HFF-Myc (cell line): ENCODE results near the gene KRT26.

ENCODE experiments used
- DNase-seq: peaks from one replicate; pipeline ENCODE4 v3.0.0-alpha.2; 2011; ENCODE audit warnings: low read depth; ENCODE audit errors: extremely low read depth
- H3K4me3 ChIP-seq: replicated peaks from 2 replicates; pipeline ENCODE4 v1.5.1; 2011; ENCODE audit warnings: low read depth, mild to moderate bottlenecking, control low read depth, low read length
- CTCF ChIP-seq: IDR thresholded peaks from 2 replicates; pipeline ENCODE4 v1.5.1; 2012; ENCODE audit warnings: mild to moderate bottlenecking, low read depth, low read length, control low read depth; ENCODE audit errors: missing control alignments

The KRT26 gene

DNA sequence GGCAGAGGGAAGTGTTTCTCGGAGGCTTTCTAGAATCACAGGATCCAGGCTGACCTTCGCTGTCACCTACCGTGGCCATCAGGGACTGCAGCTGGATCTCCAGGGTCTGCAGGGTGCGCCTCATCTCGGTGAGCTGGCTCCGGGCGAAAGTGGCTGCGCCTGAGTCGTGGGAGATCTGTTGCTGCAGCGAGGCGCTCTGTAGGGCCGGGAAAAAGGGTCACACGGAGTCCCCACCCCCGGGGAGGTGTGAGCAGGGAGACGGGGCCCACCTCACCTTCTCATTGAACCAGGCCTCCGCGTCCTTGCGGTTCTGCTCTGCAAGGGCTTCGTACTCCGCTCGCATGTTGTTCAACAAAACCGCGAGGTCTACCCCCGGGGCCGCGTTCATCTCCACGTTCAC lies 24.8 kb upstream of the KRT26 start:
- TF ChIP-seq CTCF = no peak
- no peak for DNase-seq
- H3K4me3 ChIP-seq = no peak overlapping the region

GRCh38 chr17:40795019-40795667 lies 23.1 kb upstream of the KRT26 start:
- no peak for TF ChIP-seq CTCF
- DNase-seq = no peak
- no peak overlapping the region for H3K4me3 ChIP-seq

DNA sequence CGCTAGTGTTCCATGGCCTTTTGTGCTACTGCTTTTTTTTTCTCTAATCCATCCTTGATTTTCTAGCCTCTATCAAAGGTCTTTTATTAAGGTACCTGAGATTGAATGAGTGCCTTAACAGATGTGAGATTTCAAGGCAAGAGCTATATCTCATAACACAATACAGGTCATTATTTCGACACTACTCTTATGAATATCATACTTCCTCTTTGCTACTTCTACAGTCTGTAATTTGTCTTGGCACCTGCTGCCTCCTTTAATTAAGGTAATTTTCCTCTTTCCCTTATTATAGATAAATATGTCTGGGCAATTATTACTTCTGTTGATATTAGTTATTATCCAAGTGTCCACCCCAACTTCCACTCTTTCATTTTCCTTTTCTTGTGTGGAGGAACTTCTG lies 22.5 kb upstream of the KRT26 start:
- no peak for TF ChIP-seq CTCF

GRCh38 chr17:40793832-40794231 lies 21.8 kb upstream of the KRT26 start:
- DNase-seq = no peak
- no peak for TF ChIP-seq CTCF
- H3K4me3 ChIP-seq = no peak overlapping the region

More for the DNA sequence above, 22.5 kb upstream of the KRT26 start:
- no peak overlapping the region for H3K4me3 ChIP-seq
- no peak for DNase-seq

GRCh38 chr17:40791787-40792436 lies 19.9 kb upstream of the KRT26 start:
- TF ChIP-seq CTCF = peak; percentile 40
- no peak for DNase-seq
- no peak overlapping the region for H3K4me3 ChIP-seq

- H3K4me3 ChIP-seq = no peak overlapping the region
- no peak for TF ChIP-seq CTCF
- no peak for DNase-seq
These were observed 19.1 kb upstream of the KRT26 start for GRCh38 chr17:40791111-40791510.
